ENCODE measurements around the gene ANTXRL. TPM values are rescaled to one million over a fixed set of nuclear protein-coding genes. Genes with fewer than 3 reads are reported as not detected.

ANTXRL gene
- total RNA-seq, 1 donor from 2014 or later = not detected

DNA sequence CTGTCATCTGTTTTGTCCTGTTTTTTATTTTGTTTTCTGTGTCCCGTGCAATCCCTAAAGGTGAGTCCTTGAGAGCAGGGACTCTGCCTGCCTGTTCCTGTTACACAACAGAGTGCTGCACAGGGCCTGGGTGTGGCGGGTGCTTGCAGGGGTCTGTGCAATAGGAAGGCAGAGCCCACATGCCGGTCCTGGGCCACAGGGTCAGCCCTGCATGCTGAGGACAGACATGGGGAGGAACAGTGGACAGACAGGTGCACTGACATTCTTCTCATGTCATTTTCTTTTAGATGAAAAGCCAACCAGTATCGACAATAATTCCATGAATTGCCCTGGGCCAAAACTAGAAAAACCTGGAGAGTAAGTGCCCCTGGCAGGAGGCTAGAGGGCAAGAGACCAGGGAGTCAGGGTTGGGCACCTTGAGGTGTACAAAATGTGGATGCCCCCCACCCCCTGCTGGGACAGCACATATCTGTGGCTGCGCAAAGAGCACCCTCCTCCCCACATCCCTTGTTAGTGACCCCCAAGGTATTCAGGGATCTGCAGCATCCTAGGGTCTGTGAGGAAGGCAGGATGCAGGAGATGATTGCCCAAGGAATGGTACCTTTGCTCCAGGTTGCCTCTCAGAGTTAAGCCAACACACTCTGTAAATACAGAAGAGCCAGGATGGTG lies 19.9 kb downstream of the ANTXRL start:
- Mint-ChIP-seq H3K9me3 (no peaks in the 10 kb centered on the region), H3K27ac (no peak overlapping the region), H3K4me3 (no peak overlapping the region), H3K36me3 (no peaks in the 10 kb centered on the region), H3K27me3 (ENCODE audit: low read depth) (no peaks in the 10 kb centered on the region), H3K4me1 (peaks cover 4% of the 10 kb centered on the region)
- TF ChIP-seq, protein P1, sequence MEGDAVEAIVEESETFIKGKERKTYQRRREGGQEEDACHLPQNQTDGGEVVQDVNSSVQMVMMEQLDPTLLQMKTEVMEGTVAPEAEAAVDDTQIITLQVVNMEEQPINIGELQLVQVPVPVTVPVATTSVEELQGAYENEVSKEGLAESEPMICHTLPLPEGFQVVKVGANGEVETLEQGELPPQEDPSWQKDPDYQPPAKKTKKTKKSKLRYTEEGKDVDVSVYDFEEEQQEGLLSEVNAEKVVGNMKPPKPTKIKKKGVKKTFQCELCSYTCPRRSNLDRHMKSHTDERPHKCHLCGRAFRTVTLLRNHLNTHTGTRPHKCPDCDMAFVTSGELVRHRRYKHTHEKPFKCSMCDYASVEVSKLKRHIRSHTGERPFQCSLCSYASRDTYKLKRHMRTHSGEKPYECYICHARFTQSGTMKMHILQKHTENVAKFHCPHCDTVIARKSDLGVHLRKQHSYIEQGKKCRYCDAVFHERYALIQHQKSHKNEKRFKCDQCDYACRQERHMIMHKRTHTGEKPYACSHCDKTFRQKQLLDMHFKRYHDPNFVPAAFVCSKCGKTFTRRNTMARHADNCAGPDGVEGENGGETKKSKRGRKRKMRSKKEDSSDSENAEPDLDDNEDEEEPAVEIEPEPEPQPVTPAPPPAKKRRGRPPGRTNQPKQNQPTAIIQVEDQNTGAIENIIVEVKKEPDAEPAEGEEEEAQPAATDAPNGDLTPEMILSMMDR (IDR thresholded peaks at IDR 0.05; ENCODE audit: unreplicated experiment) = no peak
- DNase-seq (ENCODE audit: low spot score in 2 of 2, unreplicated experiment in 2 of 2) = no peak

DNA sequence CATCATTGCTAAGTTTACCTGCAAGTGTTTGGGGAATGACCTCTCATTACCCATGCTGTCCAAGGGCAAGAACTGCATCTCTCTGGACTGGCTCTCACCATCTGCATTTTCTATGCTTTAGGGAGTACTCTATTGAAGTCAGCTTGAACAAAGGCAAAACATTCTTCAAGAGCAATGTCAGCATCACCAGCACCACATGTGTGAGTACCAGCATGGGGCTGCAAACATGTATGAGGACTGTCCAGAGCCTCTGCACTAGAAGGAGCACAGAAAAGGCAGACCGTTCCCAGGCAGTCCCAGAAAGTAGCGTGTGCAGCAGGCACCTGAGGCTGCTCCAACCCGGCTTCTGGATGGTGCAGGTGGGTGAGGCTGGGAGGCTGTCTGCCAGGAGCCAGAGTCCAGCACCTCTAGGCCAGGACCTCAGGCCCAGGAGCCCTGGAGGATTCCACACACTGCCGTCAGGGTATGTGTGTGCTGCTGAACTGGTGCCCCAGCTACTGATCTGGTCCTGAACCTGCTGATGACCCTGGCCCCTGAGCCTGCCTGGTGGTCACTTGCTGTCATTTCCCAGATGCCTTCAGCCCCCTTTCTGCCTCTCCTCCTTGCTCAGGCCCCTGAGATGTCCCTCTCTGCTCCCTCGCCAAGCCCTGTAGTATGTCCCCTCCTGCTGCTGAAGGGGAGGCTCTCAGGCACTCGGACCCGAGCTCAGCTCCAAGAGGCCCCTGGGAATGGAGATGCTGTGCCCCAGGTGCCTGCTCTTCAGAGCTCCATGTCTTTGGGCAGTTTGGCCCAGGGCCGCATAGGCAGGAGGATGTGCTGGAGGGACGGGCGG lies 20.7 kb downstream of the ANTXRL start:
- DNase-seq (ENCODE audit: low spot score in 2 of 2, unreplicated experiment in 2 of 2) = no peak
- no peak overlapping the region for H3K27ac Mint-ChIP-seq

DNA sequence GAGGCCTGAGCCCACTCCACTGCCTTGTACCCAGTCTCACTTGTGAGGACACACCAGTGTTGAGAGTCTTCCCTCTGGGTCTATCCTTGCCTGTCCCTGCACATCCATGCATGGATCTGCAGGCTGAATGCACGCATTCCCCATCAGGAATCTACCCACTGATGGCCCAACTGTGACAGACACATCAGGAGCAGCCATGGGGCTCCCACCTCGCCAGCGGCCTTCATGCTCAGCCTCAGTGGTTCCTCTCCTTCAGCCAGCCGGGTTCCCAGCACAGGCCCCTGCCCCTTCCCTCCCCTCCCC lies 21.3 kb downstream of the ANTXRL start:
- Mint-ChIP-seq H3K9me3 (no peaks in the 10 kb centered on the region), H3K27ac (no peak overlapping the region), H3K4me1 (peaks cover 8% of the 10 kb centered on the region), H3K4me3 (no peak overlapping the region), H3K36me3 (no peaks in the 10 kb centered on the region), H3K27me3 (ENCODE audit: low read depth) (no peaks in the 10 kb centered on the region)
- TF ChIP-seq, protein P1 (IDR thresholded peaks at IDR 0.05; ENCODE audit: unreplicated experiment) = no peak
- DNase-seq (ENCODE audit: low spot score in 2 of 2, unreplicated experiment in 2 of 2) = no peak

More for the DNA sequence above, 20.7 kb downstream of the ANTXRL start:
- TF ChIP-seq, protein P1 (IDR thresholded peaks at IDR 0.05; ENCODE audit: unreplicated experiment) = no peak
- Mint-ChIP-seq H3K36me3 (no peaks in the 10 kb centered on the region), H3K4me1 (peaks cover 4% of the 10 kb centered on the region), H3K9me3 (no peaks in the 10 kb centered on the region), H3K27me3 (ENCODE audit: low read depth) (no peaks in the 10 kb centered on the region), H3K4me3 (no peak overlapping the region)

DNA sequence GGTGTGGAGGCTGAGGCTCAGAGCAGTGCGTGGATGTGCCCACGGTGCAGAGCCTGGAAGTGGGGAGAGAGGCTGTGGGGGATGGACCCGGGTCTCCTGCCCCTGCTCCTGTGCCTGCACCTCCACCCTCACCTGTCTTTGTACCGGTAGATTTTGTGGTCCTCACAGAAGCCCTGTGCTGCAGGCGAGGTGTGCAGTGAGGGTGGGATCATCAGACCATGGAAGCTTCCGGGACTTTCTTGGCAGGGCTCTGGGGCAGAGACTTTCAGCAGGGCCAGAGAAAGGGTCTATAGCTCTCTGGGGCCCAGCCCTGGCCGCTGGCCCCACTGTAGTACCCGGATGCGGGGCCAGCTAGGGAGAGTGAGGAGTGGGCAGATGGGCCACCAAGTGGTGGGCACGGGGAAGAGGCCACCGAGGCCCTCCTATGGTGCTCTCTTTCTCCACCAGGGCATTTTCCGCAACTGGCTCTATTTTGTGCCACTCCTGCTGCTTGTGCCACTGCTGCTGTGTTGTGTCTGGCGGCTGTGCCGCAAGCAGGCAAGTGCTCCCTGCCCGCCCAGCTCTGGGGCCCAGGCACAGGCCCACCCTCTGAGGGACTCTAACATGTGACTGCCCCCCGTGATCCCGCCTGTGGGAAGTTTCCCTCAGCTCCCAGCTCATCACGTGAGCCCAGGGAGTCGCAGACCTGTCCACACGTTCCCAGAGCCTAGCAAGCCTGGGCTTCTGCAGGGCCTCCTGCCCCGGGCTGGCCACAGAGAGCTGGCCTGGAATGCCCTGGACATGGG lies 22.1 kb downstream of the ANTXRL start:
- H3K27ac Mint-ChIP-seq = no peak overlapping the region
- H3K27me3 Mint-ChIP-seq (ENCODE audit: low read depth) = no peaks in the 10 kb centered on the region
- TF ChIP-seq, protein P1 (IDR thresholded peaks at IDR 0.05; ENCODE audit: unreplicated experiment) = no peak
- H3K4me1 Mint-ChIP-seq = peaks cover 8% of the 10 kb centered on the region
- DNase-seq (ENCODE audit: low spot score in 2 of 2, unreplicated experiment in 2 of 2) = no peak
- H3K9me3 Mint-ChIP-seq = no peaks in the 10 kb centered on the region
- H3K4me3 Mint-ChIP-seq = no peak overlapping the region
- no peaks in the 10 kb centered on the region for H3K36me3 Mint-ChIP-seq

DNA sequence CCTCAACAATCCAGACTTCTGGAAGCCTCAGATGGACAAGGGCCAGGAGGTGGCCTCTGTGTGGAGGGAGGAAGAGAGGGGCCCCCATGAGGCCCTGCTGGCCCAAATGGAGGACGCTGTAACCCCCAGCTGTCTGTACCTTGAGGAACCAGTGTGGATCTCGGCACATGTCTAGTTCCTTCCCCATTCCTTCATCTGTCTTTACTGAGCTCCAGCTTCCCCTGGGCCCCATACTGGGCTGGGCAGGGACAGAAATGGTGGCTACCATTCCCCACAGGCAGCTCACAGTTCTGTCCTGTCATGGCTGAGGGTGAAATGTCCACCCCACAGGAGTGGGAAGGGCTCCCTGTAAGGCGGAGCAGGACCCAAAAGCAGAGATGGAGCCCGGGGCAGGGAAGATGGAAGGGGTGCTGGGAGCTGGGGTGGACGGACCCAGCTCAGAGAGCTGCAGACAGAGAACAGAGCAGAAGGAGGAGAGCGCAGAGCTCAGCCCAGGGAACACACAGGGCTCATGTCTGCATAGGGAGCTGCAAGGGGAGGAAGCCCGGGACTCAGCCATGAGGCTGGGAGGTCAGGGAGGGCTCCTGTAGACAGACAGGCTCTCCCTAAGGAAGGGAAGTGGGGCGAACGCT lies 22.8 kb downstream of the ANTXRL start:
- no peaks in the 10 kb centered on the region for H3K36me3 Mint-ChIP-seq
- H3K4me3 Mint-ChIP-seq = no peak overlapping the region
- no peaks in the 10 kb centered on the region for H3K9me3 Mint-ChIP-seq
- peak overlapping the region; percentile 59 for H3K27ac Mint-ChIP-seq
- TF ChIP-seq, protein P1 (IDR thresholded peaks at IDR 0.05; ENCODE audit: unreplicated experiment) = no peak
- no peaks in the 10 kb centered on the region for H3K27me3 Mint-ChIP-seq (ENCODE audit: low read depth)
- peaks cover 8% of the 10 kb centered on the region for H3K4me1 Mint-ChIP-seq
- no peak for DNase-seq (ENCODE audit: low spot score in 2 of 2, unreplicated experiment in 2 of 2)

Data from mesothelial cell of epicardium (in vitro differentiated cells).